ENCODE data around the gene DEAF1. TPM values are rescaled to one million over a fixed set of nuclear protein-coding genes. Genes with fewer than 3 reads are reported as not detected.
A peak's percentile ranks its signal among the peaks of the same experiment; 100 is the strongest.

DEAF1 gene
- total and polyA plus RNA-seq, 10 of the 15 experiments (the other 5 are each of a cell fraction or from before 2014, with no cell fraction given): 0.68 to 51.3 (median 25.9) TPM

DNA sequence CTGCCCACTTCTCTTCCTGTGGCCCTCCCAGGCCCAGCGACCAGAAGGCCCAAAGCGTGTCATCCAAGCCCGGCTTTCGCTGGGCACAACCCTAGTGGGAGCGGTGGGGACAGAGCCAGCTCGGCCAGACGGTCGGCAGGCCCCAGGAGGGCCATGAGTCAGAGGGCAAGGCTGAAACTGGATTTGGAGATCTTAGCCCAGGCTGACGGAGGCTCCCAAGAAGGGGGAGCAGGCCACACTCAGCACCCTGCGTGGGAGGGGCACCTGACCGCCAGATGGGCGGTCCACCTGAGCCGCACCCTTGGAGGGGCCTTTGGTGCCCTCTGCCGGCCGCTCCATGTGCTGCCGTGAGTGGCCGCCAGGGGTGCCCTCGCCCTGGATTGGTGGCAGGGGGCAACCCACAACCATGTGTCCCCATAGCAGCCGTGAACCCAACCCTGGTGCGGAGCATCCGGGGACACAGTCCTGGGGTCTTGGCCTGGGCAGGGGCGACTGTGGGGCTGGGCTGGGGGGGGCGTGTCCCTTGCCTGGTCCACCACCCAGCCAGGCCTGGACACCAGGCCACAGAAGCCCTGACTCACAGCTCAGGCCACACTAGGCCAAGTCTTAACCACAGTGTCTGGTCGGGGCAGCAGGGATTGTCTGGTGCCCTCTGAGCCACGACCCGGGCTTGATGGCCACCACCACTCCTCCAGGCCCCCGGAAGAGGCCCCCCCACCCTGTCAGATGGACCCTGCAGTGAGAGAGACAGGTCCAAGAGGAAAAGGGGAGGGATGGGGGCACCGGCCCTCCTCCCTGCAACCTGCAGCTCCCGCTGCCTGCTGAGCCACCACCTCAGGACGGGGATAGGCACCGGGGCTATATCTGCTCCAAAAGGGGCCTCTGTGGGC lies 33.1 kb upstream of the DEAF1 start (continued):
- TF ChIP-seq BHLHE40 (IDR thresholded peaks at IDR 0.05; ENCODE audit: borderline replicate concordance in 1 of 2, low read depth in 2 of 2, low read length in 1 of 2): peak; percentile 53 to 84; a peak in 3 of 4 replicates
- peak; percentile 37; the same call in 1 of the 2 replicates for TF ChIP-seq RB1 (IDR thresholded peaks at IDR 0.05; ENCODE audit: borderline replicate concordance)
- peak; percentile 45; the same call in 1 of the 2 replicates for TF ChIP-seq RUNX3 (IDR thresholded peaks at IDR 0.05; ENCODE audit: low read length)

DNA sequence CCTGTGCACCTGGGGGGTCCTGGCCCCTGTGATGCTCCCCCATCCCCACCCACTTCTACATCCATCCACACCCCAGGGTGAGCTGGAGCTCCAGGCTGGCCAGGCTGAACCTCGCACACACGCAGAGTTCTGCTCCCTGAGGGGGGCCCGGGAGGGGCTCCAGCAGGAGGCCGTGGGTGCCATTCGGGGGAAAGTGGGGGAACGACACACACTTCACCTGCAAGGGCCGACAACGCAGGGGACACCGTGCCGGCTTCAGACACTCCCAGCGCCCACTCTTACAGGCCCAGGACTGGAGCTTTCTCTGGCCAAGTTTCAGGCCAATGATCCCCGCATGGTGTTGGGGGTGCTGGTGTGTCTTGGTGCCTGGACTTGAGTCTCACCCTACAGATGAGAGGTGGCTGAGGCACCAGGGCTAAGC lies 32.3 kb upstream of the DEAF1 start:
- ATAC-seq: no peak
- Histone ChIP-seq H3K9me3 (replicated peaks; ENCODE audit: control insufficient read depth, insufficient read depth, low read length) (no peaks in the 10 kb centered on the region), H3K4me2 (ENCODE audit: control insufficient read depth, insufficient read depth) (no peak overlapping the region), H3K27me3 (replicated peaks in 1 of 2; ENCODE audit: control insufficient read depth in 2 of 2, insufficient read depth in 2 of 2, low read length in 1 of 2) (no peaks in the 10 kb centered on the region), H3K36me3 (ENCODE audit: control insufficient read depth in 2 of 2, insufficient read depth in 2 of 2, low read length in 1 of 2) (no peaks in the 10 kb centered on the region), H3K9ac (ENCODE audit: control insufficient read depth, insufficient read depth, low read length) (no peak overlapping the region), H2AFZ (ENCODE audit: control insufficient read depth, low read depth, low read length) (no peak overlapping the region), H3K27ac (ENCODE audit: control insufficient read depth, insufficient read depth) (no peak overlapping the region), H3K4me1 (ENCODE audit: control insufficient read depth, insufficient read depth, low read length) (peaks cover 8% of the 10 kb centered on the region), H4K20me1 (ENCODE audit: control insufficient read depth, insufficient read depth) (no peaks in the 10 kb centered on the region; the same call in 1 of the 2 replicates), H3K4me3 (no peak overlapping the region), H3K79me2 (ENCODE audit: control insufficient read depth, insufficient read depth, low read length) (no peaks in the 10 kb centered on the region)
- WGBS (ENCODE audit: insufficient coverage, insufficient replicate concordance, low lambda C conversion rate, missing lambda C conversion rate): 83% methylated on average over 9 of the region's 12 CpGs
- in situ Hi-C loops (cut with MboI): loop anchor here (10.0 kb wide), 1 partner anchor 62 kb away; no protein-coding TSS in a partner anchor
- TF ChIP-seq YY1 (IDR thresholded peaks at IDR 0.05; ENCODE audit: low read depth, low read length) (no peak), POLR2AphosphoS2 (IDR thresholded peaks at IDR 0.05; ENCODE audit: low read depth, low read length) (no peak), NR2C2 (IDR thresholded peaks at IDR 0.05; ENCODE audit: borderline replicate concordance, control insufficient read depth, insufficient read length, low read depth) (no peak), ZZZ3 (IDR thresholded peaks at IDR 0.05; ENCODE audit: control insufficient read depth, insufficient read length, low read depth) (no peak)
- ChIA-PET POLR2A (interaction anchor here (0.6 to 8.2 kb wide), 6 partner anchors 20 to 279 kb away, joined by 3 to 72 read pairs (median 5); partner anchors contain the start of genes DEAF1, HRAS, LMNTD2 and TALDO1), SMC1A (ENCODE audit: uncharacterized antibody, unreplicated experiment) (interaction anchor here (0.6 to 2.7 kb wide), 4 partner anchors 13 to 172 kb away, joined by 3 to 8 read pairs (median 4); no protein-coding TSS in a partner anchor), RAD21 (ENCODE audit: unreplicated experiment) (interaction anchor here (1.0 to 3.8 kb wide), 6 partner anchors 31 to 172 kb away, joined by 4 to 34 read pairs (median 14); partner anchors contain the start of genes DEAF1 and TMEM80), CTCF (interaction anchor here (0.6 to 8.6 kb wide), 9 partner anchors 16 to 172 kb away, joined by 3 to 127 read pairs (median 3); partner anchors contain the start of genes DEAF1 and TMEM80)
- BruUV-seq (replicated peaks): no TSS peak
- intact Hi-C loops (cut with micrococcal nuclease; ENCODE audit: unreplicated experiment): no loop called here
- no peak for DNase-seq (ENCODE audit: low read depth, low spot score)
- FAIRE-seq: no peak

All from GM12878 (cell line).